ENCODE results near the gene PLEK2. TPM values are rescaled to one million over a fixed set of nuclear protein-coding genes. Genes with fewer than 3 reads are reported as not detected.

The PLEK2 gene
- total and polyA plus RNA-seq, 4 donors: 2.8 to 4.9 (median 3.9) TPM

DNA sequence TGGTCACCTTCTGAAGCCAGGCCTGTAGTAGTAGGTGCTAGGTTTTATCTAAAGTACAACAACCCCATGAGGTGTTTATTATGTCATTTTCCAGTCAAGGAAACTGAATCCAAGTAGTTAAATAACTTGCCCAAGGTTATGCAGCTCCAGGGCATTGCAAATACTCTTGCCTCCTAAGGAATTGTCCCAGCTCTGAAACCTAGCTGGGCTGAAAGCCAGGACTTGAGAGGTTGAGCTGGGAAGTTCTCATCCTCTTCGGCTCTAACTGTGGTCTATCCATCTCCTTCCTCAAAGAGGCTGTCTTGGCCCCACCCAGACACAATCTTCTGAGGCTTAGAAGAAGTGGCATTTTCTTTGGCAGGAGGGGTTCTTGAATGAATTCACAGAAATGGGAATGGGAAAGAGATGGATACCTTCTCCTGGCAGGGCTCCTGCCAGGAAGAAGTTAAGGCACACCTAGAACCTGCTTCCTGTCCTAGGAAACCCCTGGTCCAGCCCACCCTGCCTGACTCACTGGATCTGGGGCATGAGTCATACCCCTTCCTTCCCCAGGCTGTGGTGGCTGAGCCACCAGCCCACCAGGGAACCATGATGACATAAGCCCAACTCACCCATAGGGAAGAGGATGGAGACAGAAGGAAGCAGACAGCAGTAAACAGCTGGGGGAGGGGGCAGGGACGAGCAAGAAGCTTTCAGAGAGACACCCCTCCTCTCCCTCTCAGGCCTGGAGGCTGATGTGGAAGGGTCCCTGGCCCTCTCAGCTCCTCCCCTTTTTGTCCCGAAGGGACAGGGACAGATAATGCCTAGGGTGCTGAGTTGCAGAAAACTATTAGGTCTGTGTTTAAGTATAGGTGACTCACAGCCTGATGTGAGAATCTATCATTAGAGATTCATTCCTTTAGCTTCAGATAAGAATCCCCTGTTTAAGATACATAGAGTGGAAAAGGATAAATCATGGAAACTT is 2.1 kb upstream of the PLEK2 start:
- DNase-seq (no peak), ATAC-seq (ENCODE audit: insufficient read depth, low FRiP score) (no peak)
- H3K9ac ChIP-seq (ENCODE audit: insufficient read depth in 1 of 2, low read length in 2 of 2): no peak overlapping the region
- TF ChIP-seq, protein P1, sequence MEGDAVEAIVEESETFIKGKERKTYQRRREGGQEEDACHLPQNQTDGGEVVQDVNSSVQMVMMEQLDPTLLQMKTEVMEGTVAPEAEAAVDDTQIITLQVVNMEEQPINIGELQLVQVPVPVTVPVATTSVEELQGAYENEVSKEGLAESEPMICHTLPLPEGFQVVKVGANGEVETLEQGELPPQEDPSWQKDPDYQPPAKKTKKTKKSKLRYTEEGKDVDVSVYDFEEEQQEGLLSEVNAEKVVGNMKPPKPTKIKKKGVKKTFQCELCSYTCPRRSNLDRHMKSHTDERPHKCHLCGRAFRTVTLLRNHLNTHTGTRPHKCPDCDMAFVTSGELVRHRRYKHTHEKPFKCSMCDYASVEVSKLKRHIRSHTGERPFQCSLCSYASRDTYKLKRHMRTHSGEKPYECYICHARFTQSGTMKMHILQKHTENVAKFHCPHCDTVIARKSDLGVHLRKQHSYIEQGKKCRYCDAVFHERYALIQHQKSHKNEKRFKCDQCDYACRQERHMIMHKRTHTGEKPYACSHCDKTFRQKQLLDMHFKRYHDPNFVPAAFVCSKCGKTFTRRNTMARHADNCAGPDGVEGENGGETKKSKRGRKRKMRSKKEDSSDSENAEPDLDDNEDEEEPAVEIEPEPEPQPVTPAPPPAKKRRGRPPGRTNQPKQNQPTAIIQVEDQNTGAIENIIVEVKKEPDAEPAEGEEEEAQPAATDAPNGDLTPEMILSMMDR (IDR thresholded peaks at IDR 0.05; ENCODE audit: control extremely low read depth, extremely low read depth): no peak
- H3K36me3 ChIP-seq (ENCODE audit: control insufficient read depth in 4 of 4, insufficient read depth in 4 of 4, low read length in 4 of 4): no peaks in the 10 kb centered on the region
- H3K9me3 ChIP-seq (ENCODE audit: control insufficient read depth in 4 of 4, insufficient read depth in 3 of 4, low read length in 3 of 4): no peaks in the 10 kb centered on the region
- 42 to 43% methylated on average over 3 of the region's 3 CpGs for WGBS, 2 donors
- peaks cover 0 to 14% (median 12%) of the 10 kb centered on the region in 3 donors for H3K27me3 ChIP-seq (ENCODE audit: control insufficient read depth in 3 of 3, insufficient read depth in 3 of 3, low read length in 2 of 3)
- no peak overlapping the region for H3K27ac ChIP-seq (ENCODE audit: low read depth in 1 of 2, low read length in 1 of 2)
- H3K4me3 ChIP-seq: no peak overlapping the region
- H3K4me1 ChIP-seq (ENCODE audit: control insufficient read depth in 5 of 5, insufficient read depth in 5 of 5, low read length in 5 of 5): peaks cover 0 to 6% (median 2%) of the 10 kb centered on the region in 5 donors

DNA sequence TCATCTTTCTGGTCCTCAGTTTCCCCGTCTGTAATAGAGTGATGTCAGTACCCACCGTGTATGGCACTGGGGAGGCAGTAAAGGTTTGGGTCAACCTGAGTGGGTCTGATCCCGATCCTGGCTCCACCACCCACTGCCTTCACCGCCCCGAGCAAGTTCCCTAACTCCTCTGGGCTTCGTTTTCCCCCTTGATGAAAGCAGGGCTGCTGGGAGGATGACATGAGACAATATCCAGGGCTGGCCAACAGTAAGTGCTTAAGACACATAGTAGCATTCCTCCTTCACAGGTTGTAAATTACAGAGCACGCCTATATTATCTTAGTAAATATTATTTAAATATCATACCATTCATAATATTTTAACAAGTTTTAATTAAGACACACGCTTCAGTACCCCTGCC is 595 bp downstream of the PLEK2 start:
- Histone ChIP-seq H3K9ac (ENCODE audit: insufficient read depth in 1 of 2, low read length in 2 of 2) (no peak overlapping the region), H3K36me3 (ENCODE audit: control insufficient read depth in 4 of 4, insufficient read depth in 4 of 4, low read length in 4 of 4) (no peaks in the 10 kb centered on the region), H3K27ac (ENCODE audit: low read depth in 1 of 2, low read length in 1 of 2) (no peak overlapping the region), H3K4me1 (ENCODE audit: control insufficient read depth in 5 of 5, insufficient read depth in 5 of 5, low read length in 5 of 5) (peaks cover 0 to 6% (median 2%) of the 10 kb centered on the region in 5 donors), H3K27me3 (ENCODE audit: control insufficient read depth in 3 of 3, insufficient read depth in 3 of 3, low read length in 2 of 3) (peaks cover 0 to 12% (median 11%) of the 10 kb centered on the region in 3 donors), H3K4me3 (no peak overlapping the region), H3K9me3 (ENCODE audit: control insufficient read depth in 4 of 4, insufficient read depth in 3 of 4, low read length in 3 of 4) (no peaks in the 10 kb centered on the region)
- TF ChIP-seq, protein P1 (IDR thresholded peaks at IDR 0.05; ENCODE audit: control extremely low read depth, extremely low read depth): no peak
- DNase-seq: no peak
- no peak for ATAC-seq (ENCODE audit: insufficient read depth, low FRiP score)
- 61 to 72% methylated on average over 8 of the region's 8 CpGs for WGBS, 2 donors

DNA sequence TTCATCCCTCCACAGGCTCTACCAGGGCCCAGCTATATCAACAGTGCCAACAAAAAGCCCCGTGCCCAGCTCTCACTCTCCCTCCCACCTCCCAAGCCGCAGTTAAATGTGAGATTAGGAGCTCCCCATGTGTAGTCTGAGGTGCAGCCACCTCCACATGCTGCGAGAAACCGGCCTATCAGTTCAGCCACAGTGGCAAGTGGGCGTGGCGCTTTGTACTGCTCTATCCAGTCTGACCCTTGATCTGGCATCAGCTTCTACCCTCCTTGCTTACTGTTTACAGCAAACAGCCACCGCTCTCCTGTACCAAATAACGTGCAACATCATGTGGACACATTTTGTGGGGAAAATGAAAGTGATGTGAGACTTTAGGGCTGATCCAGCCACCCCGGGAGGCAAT is 1.7 kb downstream of the PLEK2 start:
- no peak overlapping the region for H3K4me3 ChIP-seq
- H3K9ac ChIP-seq (ENCODE audit: insufficient read depth in 1 of 2, low read length in 2 of 2): no peak overlapping the region
- WGBS, 2 donors: 87 to 91% methylated on average over 9 of the region's 9 CpGs
- ATAC-seq (ENCODE audit: insufficient read depth, low FRiP score): no peak
- DNase-seq: no peak
- no peak overlapping the region for H3K27ac ChIP-seq (ENCODE audit: low read depth in 1 of 2, low read length in 1 of 2)
- H3K27me3 ChIP-seq (ENCODE audit: control insufficient read depth in 3 of 3, insufficient read depth in 3 of 3, low read length in 2 of 3): peaks cover 0 to 12% (median 11%) of the 10 kb centered on the region in 3 donors
- H3K36me3 ChIP-seq (ENCODE audit: control insufficient read depth in 4 of 4, insufficient read depth in 4 of 4, low read length in 4 of 4): no peaks in the 10 kb centered on the region
- TF ChIP-seq, protein P1 (IDR thresholded peaks at IDR 0.05; ENCODE audit: control extremely low read depth, extremely low read depth): no peak
- H3K9me3 ChIP-seq (ENCODE audit: control insufficient read depth in 4 of 4, insufficient read depth in 3 of 4, low read length in 3 of 4): no peaks in the 10 kb centered on the region
- H3K4me1 ChIP-seq (ENCODE audit: control insufficient read depth in 5 of 5, insufficient read depth in 5 of 5, low read length in 5 of 5): peaks cover 0 to 6% (median 2%) of the 10 kb centered on the region in 5 donors
